GM21367 (cell line): ENCODE data around the gene ANKRD22.

ENCODE experiments used
- ATAC-seq: cut with Tn5 transposase; IDR thresholded peaks from one replicate; pipeline ENCODE4 v1.9.1; 2021; ENCODE audit not compliant: unreplicated experiment

Gene ANKRD22

GRCh38 chr10:88879534-88880281, 28.1 kb upstream of the ANKRD22 start, which contains the start of gene STAMBPL1:
TSS of gene STAMBPL1 (plus strand) at chr10:88880245. CDS start at chr10:88901709, 21,464 bp downstream.
- ATAC-seq: peak; percentile 32

DNA sequence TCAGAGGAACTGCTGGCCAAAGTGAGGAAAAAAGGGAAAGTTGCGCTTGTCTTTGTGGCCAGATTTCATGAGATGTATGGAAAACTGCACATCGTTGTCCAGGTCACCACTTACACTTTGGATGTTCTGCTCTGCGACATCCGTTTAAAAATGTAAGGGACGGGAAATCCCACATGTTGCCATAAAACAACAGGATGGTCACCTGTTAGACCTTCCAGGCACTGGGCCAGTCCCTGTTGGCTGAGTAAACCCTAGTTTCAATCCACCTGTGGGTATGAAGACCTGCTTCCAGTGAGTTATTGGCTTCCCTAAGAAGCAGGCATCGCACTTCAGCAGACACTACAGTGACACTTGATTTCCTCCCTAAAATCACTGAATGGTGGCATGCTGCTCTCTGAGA, 25.7 kb upstream of the ANKRD22 start:
- ATAC-seq: no peak

DNA sequence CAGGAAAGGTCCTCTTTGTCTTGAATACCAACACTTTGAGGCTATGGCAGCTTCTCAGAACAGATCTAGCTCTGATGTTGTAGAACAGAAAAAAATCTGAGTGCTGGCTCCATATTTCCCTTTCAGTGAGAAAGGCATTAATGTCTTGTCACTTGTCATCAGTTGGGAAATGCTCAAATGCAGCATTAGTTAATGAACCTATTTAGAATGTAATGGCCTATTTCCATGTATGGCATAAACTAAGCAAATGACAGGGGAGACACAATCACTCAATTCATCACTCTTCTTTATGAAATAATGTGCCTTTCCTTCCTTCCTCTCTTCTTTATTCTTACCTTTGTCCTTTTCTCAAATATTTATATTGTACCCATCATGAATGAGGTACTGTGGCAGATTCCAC, 23.4 kb upstream of the ANKRD22 start:
- no peak for ATAC-seq

GRCh38 chr10:88874281-88874680, 22.6 kb upstream of the ANKRD22 start:
- no peak for ATAC-seq

DNA sequence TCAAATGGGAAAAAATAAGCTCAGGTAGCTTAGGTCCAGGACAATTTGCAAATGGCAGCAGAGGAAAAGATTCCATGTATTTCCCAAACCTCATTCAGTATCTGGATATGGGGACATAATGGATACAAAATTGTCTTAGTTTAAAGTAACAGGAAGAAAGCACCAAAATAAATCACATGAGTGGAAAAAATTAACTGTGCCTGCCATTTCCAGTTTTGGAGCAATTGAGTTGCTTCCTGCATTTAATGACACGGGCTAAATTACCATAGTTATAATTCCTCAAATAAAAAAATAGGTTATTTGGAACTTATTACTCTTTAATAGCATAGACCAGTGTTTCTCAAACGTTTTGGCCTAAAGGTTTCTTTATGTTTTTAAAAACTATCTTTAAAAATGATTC, 22.1 kb upstream of the ANKRD22 start:
- ATAC-seq: no peak

GRCh38 chr10:88870089-88870488, 18.4 kb upstream of the ANKRD22 start:
- no peak for ATAC-seq

GRCh38 chr10:88866454-88866853, 14.8 kb upstream of the ANKRD22 start:
- ATAC-seq: no peak

DNA sequence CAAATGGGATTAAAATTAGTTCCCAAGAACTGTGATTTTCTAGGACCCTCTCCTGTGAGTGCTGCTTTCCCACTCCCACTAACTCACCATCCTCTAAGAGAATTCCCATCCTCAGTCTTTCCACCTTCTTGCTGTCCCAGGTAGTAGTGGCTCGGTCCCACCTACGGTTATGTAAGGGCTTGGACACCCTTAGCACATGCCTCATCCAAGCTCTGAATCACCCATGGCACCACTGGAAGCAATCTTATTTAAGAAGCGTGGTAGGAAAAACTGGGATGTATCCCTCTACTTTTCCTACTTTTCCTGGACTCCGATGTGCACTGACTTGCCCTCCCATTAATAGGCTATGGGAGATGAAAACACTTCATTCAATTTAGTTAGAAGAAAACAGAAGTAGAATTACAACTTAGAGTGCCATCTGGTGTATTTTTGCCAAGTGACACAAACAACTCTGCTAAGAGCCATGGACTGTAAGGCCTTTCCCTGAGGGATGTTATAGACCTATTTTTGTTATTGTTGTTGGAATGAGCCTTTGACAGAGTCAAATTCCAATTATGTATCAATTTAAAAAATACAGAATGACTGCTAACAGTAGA, 13.7 kb upstream of the ANKRD22 start:
- ATAC-seq: no peak

- no peak for ATAC-seq
Measured at GRCh38 chr10:88861036-88861435, 9.4 kb upstream of the ANKRD22 start.

GRCh38 chr10:88858491-88858890, 6.8 kb upstream of the ANKRD22 start:
- no peak for ATAC-seq

- ATAC-seq: no peak
Measured at GRCh38 chr10:88857831-88858230, 6.2 kb upstream of the ANKRD22 start.

DNA sequence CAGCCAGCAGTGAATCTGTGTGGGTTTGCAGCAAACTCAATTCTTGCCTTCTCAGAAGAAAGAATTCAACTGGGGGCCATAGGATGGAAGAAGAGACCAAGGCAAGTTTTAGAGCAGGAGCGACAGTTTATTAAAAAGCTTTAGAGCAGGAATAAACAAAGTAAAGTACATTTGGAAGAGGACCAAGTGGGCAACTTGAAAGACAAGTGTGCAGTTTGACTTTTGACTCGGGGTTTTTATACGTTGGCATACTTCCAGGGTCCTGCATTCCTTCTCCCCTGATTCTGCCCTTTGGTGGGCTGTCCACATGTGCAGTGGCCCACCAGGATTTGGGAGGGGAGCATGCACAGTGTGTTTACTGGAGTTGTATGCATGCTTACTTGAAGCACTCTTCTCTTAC, 3.0 kb upstream of the ANKRD22 start:
- no peak for ATAC-seq

DNA sequence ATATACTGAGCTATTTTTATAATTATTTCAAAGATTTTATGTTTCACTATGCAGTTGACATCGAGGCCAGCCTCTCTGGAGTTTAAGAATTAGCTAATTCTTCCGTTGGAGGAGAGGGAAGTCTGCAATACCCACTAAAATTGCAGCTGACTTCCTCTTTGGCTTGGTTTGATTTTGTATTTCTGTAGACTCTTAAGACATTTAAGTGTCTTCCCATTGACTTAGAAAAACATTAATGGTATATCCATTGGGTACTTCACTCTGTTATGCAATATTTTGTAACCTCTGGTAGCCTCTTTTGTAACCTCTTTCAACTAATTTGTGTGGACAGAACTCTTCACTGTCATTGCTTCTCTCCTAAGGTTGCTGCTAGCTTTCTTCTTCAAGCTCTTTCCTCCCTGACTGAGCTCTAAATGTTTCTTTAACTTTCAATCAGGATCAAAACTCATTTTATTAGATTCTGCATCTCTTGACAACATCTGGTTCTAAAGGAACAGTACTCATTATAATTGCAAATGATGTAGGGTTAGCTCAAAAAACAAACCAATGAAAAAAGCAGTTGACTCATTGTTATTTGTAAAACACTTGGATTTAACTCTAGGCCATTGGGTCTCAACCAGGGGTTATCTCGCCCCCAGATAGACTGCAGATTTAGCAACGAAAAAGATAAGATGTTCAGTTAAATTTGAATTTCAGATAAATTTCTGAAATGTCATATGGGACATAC, 1.7 kb upstream of the ANKRD22 start:
- no peak for ATAC-seq

DNA sequence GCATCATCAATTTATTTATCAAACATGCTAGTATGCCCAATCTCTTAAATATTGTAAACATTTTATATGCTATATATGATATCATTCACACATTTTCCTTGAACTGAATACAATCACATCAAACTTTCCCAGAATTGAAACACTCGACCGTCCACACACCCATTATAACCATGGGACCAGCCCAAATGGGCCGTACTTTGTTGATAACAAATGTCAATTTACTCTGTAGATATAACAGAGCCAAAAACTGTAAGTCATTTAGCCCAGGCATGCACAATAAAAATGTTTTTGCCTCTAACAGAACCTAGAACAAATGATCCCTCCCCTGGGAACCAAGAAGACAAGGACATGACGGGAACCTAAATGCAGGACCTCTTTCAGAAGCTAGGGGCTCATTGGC, 683 bp upstream of the ANKRD22 start:
- no peak for ATAC-seq

- no peak for ATAC-seq
Measured at GRCh38 chr10:88850712-88851111, 932 bp downstream of the ANKRD22 start.

DNA sequence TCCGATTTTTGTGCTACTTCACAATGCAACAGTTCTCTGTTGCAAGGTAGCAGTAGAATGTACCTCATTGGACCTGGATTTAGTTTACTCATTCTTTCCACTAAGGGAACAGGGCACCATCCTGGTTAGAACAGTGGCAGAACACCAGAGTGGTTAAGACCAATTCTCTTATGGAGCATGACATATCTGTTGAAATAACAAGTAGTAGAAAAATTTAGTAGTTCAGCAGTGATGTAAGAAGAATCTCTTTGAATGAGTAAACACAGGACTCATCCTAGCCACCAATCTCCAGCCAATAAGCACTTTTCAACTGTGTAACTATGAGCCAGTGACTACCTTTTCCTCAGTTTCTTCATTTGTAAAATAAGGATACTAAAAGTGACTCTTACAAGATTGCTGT, 2.4 kb downstream of the ANKRD22 start:
- ATAC-seq: no peak

GRCh38 chr10:88848499-88848898, 3.1 kb downstream of the ANKRD22 start:
- no peak for ATAC-seq

DNA sequence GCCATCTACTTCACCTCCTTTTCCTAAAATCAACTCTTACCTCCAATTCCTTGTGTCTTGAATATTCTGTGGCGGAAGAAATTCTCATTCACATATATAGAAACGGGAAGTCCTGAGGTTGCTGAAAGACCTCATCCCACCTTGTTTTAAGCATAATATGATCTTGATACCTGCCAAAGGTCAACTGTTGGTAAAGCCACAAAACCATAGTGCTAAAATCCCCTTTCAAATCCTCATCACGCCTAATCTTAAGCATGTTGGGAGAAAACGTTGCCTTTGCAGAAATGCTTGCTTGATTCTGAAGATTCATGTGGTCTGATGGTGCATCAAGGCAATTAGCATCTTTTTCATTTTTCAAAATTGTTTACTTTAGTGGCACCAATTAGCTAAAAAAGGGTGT, 8.5 kb downstream of the ANKRD22 start:
- no peak for ATAC-seq

GRCh38 chr10:88841316-88842111, 10.1 kb downstream of the ANKRD22 start:
- no peak for ATAC-seq

- no peak for ATAC-seq
Measured at GRCh38 chr10:88840881-88841280, 10.8 kb downstream of the ANKRD22 start.

GRCh38 chr10:88840104-88840503, 11.5 kb downstream of the ANKRD22 start:
- ATAC-seq: no peak
